Pancreas (tissue), 10 donors: ENCODE measurements around the gene DNAH17. TPM values are rescaled to one million over a fixed set of nuclear protein-coding genes. Genes with fewer than 3 reads are reported as not detected.

Experiments used
- ATAC-seq, 4 donors: fragments of 200-7000 bp; cut with Tn5 transposase; one replicate each; pipeline versions ENCODE4 v1.8.0 to v1.9.1; 2020; ENCODE audit warnings: mild to moderate bottlenecking in 4 of 4, moderate library complexity in 4 of 4
- DNase-seq, 6 donors: peaks; one replicate each; pipeline ENCODE4 v3.0.0-alpha.2; 2020
- FAIRE-seq: peaks from 2 replicates; lab custom pipeline; 2012; peaks lifted over from hg19 to GRCh38; lab: Jason Lieb, UNC
- H3K27ac ChIP-seq, 4 donors: fragments of 200-600 bp; sonication (generic); 1 replicate in 3 of 4; 2 replicates in 1 of 4; pipeline versions ENCODE4 v1.5.0 to v1.8.0; 2020
- H3K27me3 ChIP-seq, 4 donors: fragments of 200-600 bp; one replicate each; pipeline ENCODE4 v1.8.0; 2021
- H3K36me3 ChIP-seq, 3 donors: fragments of 200-600 bp; sonication (generic) in 1 of 3; one replicate each; pipeline versions ENCODE4 v1.5.0 to v1.8.0; 2020 to 2021
- H3K4me1 ChIP-seq, 3 donors: fragments of 200-600 bp; one replicate each; pipeline ENCODE4 v1.8.0; 2021
- H3K4me3 ChIP-seq, 4 donors: fragments of 200-600 bp; sonication (generic) in 2 of 4; one replicate each; pipeline versions ENCODE4 v1.5.0 to v1.8.0; 2020 to 2021
- H3K9me3 ChIP-seq, 4 donors: fragments of 200-600 bp; one replicate each; pipeline ENCODE4 v1.8.0; 2021
- CTCF ChIP-seq, 4 donors: fragments of 200-600 bp; sonication (generic) in 3 of 4; IDR thresholded peaks; one replicate each; pipeline versions ENCODE4 v1.5.0 to v1.8.0; 2021; ENCODE audit warnings: antibody characterized with exemption in 4 of 4
- whole genome bisulfite sequencing, 2 donors: extraction: QIAGEN DNeasy Blood & Tissue Kit; methylation state at CpG; one replicate each; pipeline ENCODE4 v1.1.7; 2013; 5-methylcytosine and 5-hydroxymethylcytosine counted together
- intact Hi-C, 3 donors: fragments of 100-400 bp; cut with DNase I; formaldehyde crosslinking; loops; one replicate each; pipeline versions ENCODE4 v1.11.1 to v1.14.2; 2022
- polyA plus RNA-seq, 2 donors: library from polyadenylated mRNA; stranded (reverse); fragments of 200-250 nt; gene quantifications; one replicate each; pipeline ENCODE4 v1.2.3, GENCODE V29; 2013
- total RNA-seq, 6 donors: library from RNA; stranded (reverse); fragmentation: NEBNext Ultra II Directional in 4 of 6; extraction: Animal tissue kit (Norgen Biotek cat#: 25700) in 4 of 6; gene quantifications; one replicate each; pipeline versions ENCODE4 v1.2.1 to v1.2.4, GENCODE V29; 2021 to 2023
- donor health status: healthy with polysubstance abuse.
- donor health status: DM: no; HTN: no; CAD: no; lungs with moderate emphysema.
- donor health status: DM: no; HTN: no; CAD: no.
- donor health status: control.
- donor health status: control.
- donor health status: Bipolar disorder and iron deficiency.
- donor health status: DM: yes; HTN: yes; CAD: no.
- donor health status: DM: no; HTN: no; CAD: no.
- donor health status: DM: no; HTN: no; CAD: no.
- donor health status: DM: yes; HTN: yes; CAD: no.

Gene DNAH17
- total and polyA plus RNA-seq, 8 donors, result 0.02 to 0.08 (median 0.03) TPM; not detected in 5

GRCh38 chr17:78408476-78409050 is 168.6 kb downstream of the DNAH17 start:
- DNase-seq (no peak), FAIRE-seq (no peak), ATAC-seq (peak; percentile 1 to 10 (median 6))
- WGBS, 2 donors, result 73 to 77% methylated on average over 23 of the region's 23 CpGs
- Histone ChIP-seq H3K27ac (peak overlapping the region in 3 of 4 donors; percentile 11 to 24 (median 22)), H3K27me3 (no peaks in the 10 kb centered on the region), H3K36me3 (peaks cover 0 to 8% (median 4%) of the 10 kb centered on the region in 3 donors), H3K9me3 (no peaks in the 10 kb centered on the region), H3K4me3 (no peak overlapping the region), H3K4me1 (peaks cover 12 to 16% (median 13%) of the 10 kb centered on the region in 3 donors)
- no peak for TF ChIP-seq CTCF (IDR thresholded peaks at IDR 0.05)
- intact Hi-C loops, result no loop called here

- H3K36me3 ChIP-seq, result peaks cover 0 to 11% (median 10%) of the 10 kb centered on the region in 3 donors
- TF ChIP-seq CTCF (IDR thresholded peaks at IDR 0.05), result no peak
- WGBS, 2 donors, result 92 to 94% methylated on average over 7 of the region's 7 CpGs
- no peak overlapping the region for H3K27ac ChIP-seq
- H3K27me3 ChIP-seq, result no peaks in the 10 kb centered on the region
- DNase-seq, result no peak
- H3K4me1 ChIP-seq, result peaks cover 12 to 16% (median 13%) of the 10 kb centered on the region in 3 donors
- no peak for FAIRE-seq
- peak in 2 of 4 donors; percentile 52 to 56 for ATAC-seq
- no peaks in the 10 kb centered on the region for H3K9me3 ChIP-seq
- intact Hi-C loops, result no loop called here
- H3K4me3 ChIP-seq, result no peak overlapping the region
These were observed 169.7 kb downstream of the DNAH17 start for GRCh38 chr17:78407387-78408000.

GRCh38 chr17:78406920-78407319 is 170.3 kb downstream of the DNAH17 start:
- H3K36me3 ChIP-seq, result peaks cover 0 to 11% (median 10%) of the 10 kb centered on the region in 3 donors
- H3K27ac ChIP-seq, result no peak overlapping the region
- H3K4me1 ChIP-seq, result peaks cover 12 to 16% (median 13%) of the 10 kb centered on the region in 3 donors
- no peaks in the 10 kb centered on the region for H3K27me3 ChIP-seq
- WGBS, 2 donors, result 88 to 94% methylated on average over 8 of the region's 8 CpGs
- FAIRE-seq (no peak), DNase-seq (no peak), ATAC-seq (no peak)
- intact Hi-C loops, result no loop called here
- no peak for TF ChIP-seq CTCF (IDR thresholded peaks at IDR 0.05)
- no peak overlapping the region for H3K4me3 ChIP-seq
- no peaks in the 10 kb centered on the region for H3K9me3 ChIP-seq

- FAIRE-seq (no peak), ATAC-seq (no peak), DNase-seq (no peak)
- H3K36me3 ChIP-seq, result peaks cover 0 to 14% (median 13%) of the 10 kb centered on the region in 3 donors
- no peak overlapping the region for H3K27ac ChIP-seq
- no peak for TF ChIP-seq CTCF (IDR thresholded peaks at IDR 0.05)
- no peaks in the 10 kb centered on the region for H3K9me3 ChIP-seq
- peaks cover 12 to 16% (median 13%) of the 10 kb centered on the region in 3 donors for H3K4me1 ChIP-seq
- WGBS, 2 donors, result 93 to 96% methylated on average over 6 of the region's 6 CpGs
- intact Hi-C loops, result no loop called here
- no peaks in the 10 kb centered on the region for H3K27me3 ChIP-seq
- no peak overlapping the region for H3K4me3 ChIP-seq
These were observed 170.8 kb downstream of the DNAH17 start for GRCh38 chr17:78406396-78406795.

- Histone ChIP-seq H3K36me3 (peaks cover 7 to 39% (median 33%) of the 10 kb centered on the region in 3 donors), H3K9me3 (no peaks in the 10 kb centered on the region), H3K4me3 (no peak overlapping the region), H3K27me3 (no peaks in the 10 kb centered on the region), H3K27ac (no peak overlapping the region), H3K4me1 (peaks cover 7 to 8% (median 8%) of the 10 kb centered on the region in 3 donors)
- WGBS, 2 donors, result 90 to 94% methylated on average over 14 of the region's 14 CpGs
- no peak for TF ChIP-seq CTCF (IDR thresholded peaks at IDR 0.05)
- FAIRE-seq, result no peak
- ATAC-seq, result no peak
- intact Hi-C loops, result no loop called here
- DNase-seq, result peak in 1 of 6 donors; percentile 45
These were observed 173.4 kb downstream of the DNAH17 start for GRCh38 chr17:78403822-78404221.
